Esophagus squamous epithelium (tissue), 4 donors: ENCODE measurements around the gene SYTL3.

Source experiments
- CTCF ChIP-seq, 6 experiments: fragments of 450-650 bp in 4 of 6; fragments of 200-600 bp in 2 of 6; sonication (generic) in 2 of 6; IDR thresholded peaks; one replicate each; pipeline ENCODE4 v1.5.1; 2016 to 2019; ENCODE audit warnings: antibody characterized with exemption in 6 of 6, mild to moderate bottlenecking in 4 of 6, moderate library complexity in 4 of 6
- POLR2A ChIP-seq, 4 donors: fragments of 450-650 bp; IDR thresholded peaks; one replicate each; pipeline ENCODE4 v1.6.1; 2017; ENCODE audit warnings: antibody characterized with exemption in 4 of 4, mild to moderate bottlenecking in 4 of 4, moderate library complexity in 3 of 4

GRCh38 chr6:158767709-158768108, 117.9 kb downstream of the SYTL3 start:
- TF ChIP-seq POLR2A (IDR thresholded peaks at IDR 0.05) (no peak), CTCF (IDR thresholded peaks at IDR 0.05) (no peak)
